GM12878 (cell line): ENCODE results near the gene NFIX.

Experiments used
- BCL11A ChIP-seq: IDR thresholded peaks from 2 replicates; pipeline ENCODE4 v1.6.1; 2011; ENCODE audit warnings: low read depth, low read length
- RUNX3 ChIP-seq: IDR thresholded peaks from 2 replicates; pipeline ENCODE4 v1.6.1; 2012; ENCODE audit warnings: low read length, inconsistent platforms
- SIN3A ChIP-seq: IDR thresholded peaks from 2 replicates; pipeline ENCODE4 v1.6.1; 2012; ENCODE audit warnings: low read depth, low read length, improper control_type of control experiment
- SREBF2 ChIP-seq: IDR thresholded peaks from 2 replicates; pipeline ENCODE4 v1.6.1; 2012; ENCODE audit warnings: mild to moderate bottlenecking, low read length
- TF ChIP-seq, protein P1 (sequence below): fragments of 450-650 bp; conservative IDR thresholded peaks from 2 replicates; pipeline ENCODE4 v1.6.1; 2017; ENCODE audit warnings: mild to moderate bottlenecking, moderate library complexity
- TF ChIP-seq, protein P2 (sequence below), 3 experiments: IDR thresholded peaks in 2 of 3; conservative IDR thresholded peaks in 1 of 3; 2 replicates each; pipeline ENCODE4 v1.5.1; 2011; ENCODE audit warnings: low read depth in 3 of 3, low read length in 3 of 3, mild to moderate bottlenecking in 3 of 3, control low read depth in 2 of 3, moderate library complexity in 2 of 3, inconsistent platforms in 1 of 3, mixed read lengths in 1 of 3; ENCODE audit not compliant: control insufficient read depth in 2 of 3, insufficient read depth in 1 of 3; ENCODE audit errors: extremely low read depth in 1 of 3

DNA sequence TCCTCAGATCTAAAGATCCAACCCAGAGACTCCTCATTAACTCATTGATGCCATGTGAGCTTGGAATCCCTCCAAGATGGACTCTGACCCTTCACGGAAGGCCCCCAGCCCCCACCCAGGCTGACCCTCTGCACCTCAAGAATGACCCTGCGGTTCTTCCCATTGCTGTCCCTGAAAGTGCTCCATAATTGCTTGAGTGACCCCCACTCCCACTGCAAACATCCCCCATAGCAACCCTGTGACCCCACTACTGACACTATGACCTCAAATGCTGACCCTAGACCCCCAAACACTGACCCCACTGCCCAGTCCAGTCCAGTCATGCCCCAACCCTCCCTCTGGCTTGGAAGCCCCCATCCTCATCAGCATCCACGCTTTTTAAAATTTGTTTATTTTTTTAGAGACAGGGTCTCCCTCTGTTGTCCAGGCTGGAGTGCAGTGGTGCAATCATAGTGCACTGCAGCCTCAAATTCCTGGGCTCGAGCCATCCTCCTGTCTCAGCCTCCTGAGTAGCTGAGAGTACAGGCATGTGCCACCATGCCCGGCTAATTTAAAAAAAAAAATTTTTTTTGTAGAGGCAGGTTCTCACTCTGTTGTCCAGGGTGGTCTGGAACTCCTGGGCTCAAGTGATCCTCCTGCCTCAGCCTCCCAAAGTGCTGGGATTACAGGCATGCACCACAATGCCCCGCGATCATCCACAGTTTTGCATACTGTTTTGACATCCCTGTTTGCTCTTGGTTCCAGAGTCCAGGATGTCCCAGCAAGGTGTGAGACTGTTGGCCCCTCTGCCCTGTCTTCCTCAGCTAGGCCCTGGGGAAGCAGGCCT lies 106.5 kb downstream of the NFIX start:
- TF ChIP-seq RUNX3 (no peak), SIN3A (no peak), BCL11A (no peak), SREBF2 (no peak)
- TF ChIP-seq, protein P1, sequence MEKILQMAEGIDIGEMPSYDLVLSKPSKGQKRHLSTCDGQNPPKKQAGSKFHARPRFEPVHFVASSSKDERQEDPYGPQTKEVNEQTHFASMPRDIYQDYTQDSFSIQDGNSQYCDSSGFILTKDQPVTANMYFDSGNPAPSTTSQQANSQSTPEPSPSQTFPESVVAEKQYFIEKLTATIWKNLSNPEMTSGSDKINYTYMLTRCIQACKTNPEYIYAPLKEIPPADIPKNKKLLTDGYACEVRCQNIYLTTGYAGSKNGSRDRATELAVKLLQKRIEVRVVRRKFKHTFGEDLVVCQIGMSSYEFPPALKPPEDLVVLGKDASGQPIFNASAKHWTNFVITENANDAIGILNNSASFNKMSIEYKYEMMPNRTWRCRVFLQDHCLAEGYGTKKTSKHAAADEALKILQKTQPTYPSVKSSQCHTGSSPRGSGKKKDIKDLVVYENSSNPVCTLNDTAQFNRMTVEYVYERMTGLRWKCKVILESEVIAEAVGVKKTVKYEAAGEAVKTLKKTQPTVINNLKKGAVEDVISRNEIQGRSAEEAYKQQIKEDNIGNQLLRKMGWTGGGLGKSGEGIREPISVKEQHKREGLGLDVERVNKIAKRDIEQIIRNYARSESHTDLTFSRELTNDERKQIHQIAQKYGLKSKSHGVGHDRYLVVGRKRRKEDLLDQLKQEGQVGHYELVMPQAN: no peak
- TF ChIP-seq, protein P2, sequence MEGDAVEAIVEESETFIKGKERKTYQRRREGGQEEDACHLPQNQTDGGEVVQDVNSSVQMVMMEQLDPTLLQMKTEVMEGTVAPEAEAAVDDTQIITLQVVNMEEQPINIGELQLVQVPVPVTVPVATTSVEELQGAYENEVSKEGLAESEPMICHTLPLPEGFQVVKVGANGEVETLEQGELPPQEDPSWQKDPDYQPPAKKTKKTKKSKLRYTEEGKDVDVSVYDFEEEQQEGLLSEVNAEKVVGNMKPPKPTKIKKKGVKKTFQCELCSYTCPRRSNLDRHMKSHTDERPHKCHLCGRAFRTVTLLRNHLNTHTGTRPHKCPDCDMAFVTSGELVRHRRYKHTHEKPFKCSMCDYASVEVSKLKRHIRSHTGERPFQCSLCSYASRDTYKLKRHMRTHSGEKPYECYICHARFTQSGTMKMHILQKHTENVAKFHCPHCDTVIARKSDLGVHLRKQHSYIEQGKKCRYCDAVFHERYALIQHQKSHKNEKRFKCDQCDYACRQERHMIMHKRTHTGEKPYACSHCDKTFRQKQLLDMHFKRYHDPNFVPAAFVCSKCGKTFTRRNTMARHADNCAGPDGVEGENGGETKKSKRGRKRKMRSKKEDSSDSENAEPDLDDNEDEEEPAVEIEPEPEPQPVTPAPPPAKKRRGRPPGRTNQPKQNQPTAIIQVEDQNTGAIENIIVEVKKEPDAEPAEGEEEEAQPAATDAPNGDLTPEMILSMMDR (IDR thresholded peaks at IDR 0.05 in 2 of 3, conservative IDR thresholded peaks at IDR 0.05 in 1 of 3; ENCODE audit: control insufficient read depth in 2 of 3, extremely low read depth in 1 of 3, insufficient read depth in 1 of 3, low read depth in 3 of 3, low read length in 3 of 3): no peak
